SK-N-SH (cell line): ENCODE measurements around the gene ARID3A. TPM values are rescaled to one million over a fixed set of nuclear protein-coding genes. Genes with fewer than 3 reads are reported as not detected.

ENCODE experiments used
- CTCF ChIA-PET: fragments of 300-600, 350-600 bp; formaldehyde crosslinking; extraction: SDS; loops from one replicate; lab custom pipeline; 2021; lab: Yijun Ruan, JAX
- POLR2A ChIA-PET: fragments of 350-600 bp; sonication (Branson Sonifier 250); formaldehyde crosslinking; extraction: SDS; loops from one replicate; lab custom pipeline; 2020; ENCODE audit warnings: antibody characterized with exemption, inconsistent platforms; lab: Yijun Ruan, JAX
- DNase-seq: peaks from one replicate; pipeline ENCODE4 v3.0.0; 2012
- H2AFZ ChIP-seq: fragments of 200-600 bp; sonication (generic); 2 replicates; pipeline ENCODE4 v1.8.1; 2016; ENCODE audit warnings: antibody characterized with exemption, mild to moderate bottlenecking, low read depth
- H3F3A ChIP-seq: fragments of 200-600 bp; sonication (generic); replicated peaks from 2 replicates; pipeline ENCODE3; 2016; ENCODE audit warnings: antibody characterized with exemption, mild to moderate bottlenecking; ENCODE audit not compliant: insufficient read depth
- H3K27ac ChIP-seq, 2 experiments: fragments of 200-500 bp in 1 of 2; fragments of 200-600 bp in 1 of 2; sonication (Bioruptor generic) in 1 of 2; sonication (generic), shearing (Covaris generic) in 1 of 2; 2 replicates each; pipeline versions ENCODE4 v1.5.1 to v1.6.1; 2014 to 2016; ENCODE audit warnings: low read depth in 2 of 2, inconsistent platforms in 1 of 2, low read length in 1 of 2, mild to moderate bottlenecking in 1 of 2, mixed read lengths in 1 of 2
- H3K27me3 ChIP-seq: fragments of 200-600 bp; sonication (generic), shearing (Covaris generic); 2 replicates; pipeline ENCODE4 v1.6.1; 2016; ENCODE audit warnings: mixed run types; ENCODE audit not compliant: insufficient read depth
- H3K36me3 ChIP-seq, 2 experiments: fragments of 200-500 bp in 1 of 2; fragments of 200-600 bp in 1 of 2; sonication (Bioruptor generic) in 1 of 2; sonication (generic) in 1 of 2; replicated peaks in 1 of 2; 2 replicates each; pipeline versions ENCODE3 to v1.5.1; 2014 to 2016; ENCODE audit warnings: low read length in 1 of 2, mild to moderate bottlenecking in 1 of 2; ENCODE audit not compliant: insufficient read depth in 2 of 2, control insufficient read depth in 1 of 2
- H3K4me1 ChIP-seq, 2 experiments: fragments of 200-500 bp in 1 of 2; fragments of 200-600 bp in 1 of 2; sonication (Bioruptor generic) in 1 of 2; sonication (generic), shearing (Covaris generic) in 1 of 2; 2 replicates each; pipeline versions ENCODE4 v1.5.1 to v1.6.1; 2014 to 2016; ENCODE audit warnings: low read depth in 1 of 2, low read length in 1 of 2, mixed run types in 1 of 2; ENCODE audit not compliant: insufficient read depth in 2 of 2, control insufficient read depth in 1 of 2
- H3K4me2 ChIP-seq: fragments of 200-600 bp; sonication (generic), shearing (Covaris generic); 2 replicates; pipeline ENCODE4 v1.6.1; 2017; ENCODE audit warnings: mixed run types
- H3K4me3 ChIP-seq, 2 experiments: fragments of 200-500 bp in 1 of 2; fragments of 200-600 bp in 1 of 2; sonication (Bioruptor generic) in 1 of 2; sonication (generic), shearing (Covaris generic) in 1 of 2; 2 replicates each; pipeline versions ENCODE4 v1.5.1 to v1.8.1; 2014 to 2016; ENCODE audit warnings: low read depth in 2 of 2, inconsistent platforms in 1 of 2, low read length in 1 of 2, mild to moderate bottlenecking in 1 of 2, mixed read lengths in 1 of 2, moderate library complexity in 1 of 2
- H3K79me2 ChIP-seq: fragments of 200-600 bp; sonication (generic); 2 replicates; pipeline ENCODE4 v1.8.1; 2017; ENCODE audit warnings: mild to moderate bottlenecking; ENCODE audit not compliant: insufficient read depth
- H3K9ac ChIP-seq: fragments of 200-600 bp; sonication (generic); 2 replicates; pipeline ENCODE4 v1.6.1; 2017; ENCODE audit warnings: mixed run types
- H3K9me2 ChIP-seq: fragments of 200-600 bp; sonication (generic); 2 replicates; pipeline ENCODE4 v1.6.1; 2017; ENCODE audit warnings: mixed run types
- H3K9me3 ChIP-seq: fragments of 200-600 bp; sonication (generic); 2 replicates; pipeline ENCODE4 v1.6.1; 2017; ENCODE audit warnings: mixed run types, mild to moderate bottlenecking, moderate library complexity
- H4K20me1 ChIP-seq: fragments of 200-600 bp; sonication (generic); 2 replicates; pipeline ENCODE4 v1.6.1; 2017; ENCODE audit warnings: mild to moderate bottlenecking, mixed run types; ENCODE audit not compliant: insufficient read depth
- CHD2 ChIP-seq: fragments of 150-350 bp; IDR thresholded peaks from 2 replicates; pipeline ENCODE4 v1.6.1; 2018; ENCODE audit warnings: low read length; ENCODE audit not compliant: partially characterized antibody
- ELF1 ChIP-seq: IDR thresholded peaks from 2 replicates; pipeline ENCODE4 v1.4.0; 2012
- EP300 ChIP-seq, 2 experiments: IDR thresholded peaks; 2 replicates each; pipeline versions ENCODE4 v1.4.0 to v1.6.1; 2012; ENCODE audit warnings: borderline replicate concordance in 1 of 2, low read depth in 1 of 2, low read length in 1 of 2
- FOXM1 ChIP-seq: IDR thresholded peaks from 2 replicates; pipeline ENCODE4 v1.4.0; 2012; ENCODE audit warnings: low read depth, mild to moderate bottlenecking
- GABPA ChIP-seq: IDR thresholded peaks from 2 replicates; pipeline ENCODE4 v1.4.0; 2012; ENCODE audit warnings: low read depth, mild to moderate bottlenecking
- IRF3 ChIP-seq: fragments of 150-350 bp; IDR thresholded peaks from 2 replicates; pipeline ENCODE4 v1.6.1; 2016; ENCODE audit warnings: mild to moderate bottlenecking, low read depth, low read length
- JUND ChIP-seq: IDR thresholded peaks from 2 replicates; pipeline ENCODE4 v1.4.0; 2012
- PBX3 ChIP-seq: IDR thresholded peaks from 2 replicates; pipeline ENCODE4; 2012
- POLR2AphosphoS5 ChIP-seq: IDR thresholded peaks from 2 replicates; pipeline ENCODE4 v1.6.1; 2012; ENCODE audit warnings: low read depth, low read length
- RAD21 ChIP-seq: IDR thresholded peaks from 2 replicates; pipeline ENCODE4 v1.6.1; 2012; ENCODE audit warnings: mild to moderate bottlenecking, low read length
- RCOR1 ChIP-seq: fragments of 150-350 bp; IDR thresholded peaks from 2 replicates; pipeline ENCODE4 v1.6.1; 2017; ENCODE audit warnings: antibody characterized with exemption, low read length
- RFX5 ChIP-seq: IDR thresholded peaks from 2 replicates; pipeline ENCODE4 v1.6.1; 2012; ENCODE audit warnings: mild to moderate bottlenecking, improper control_type of control experiment, low read length
- SIN3A ChIP-seq: IDR thresholded peaks from 2 replicates; pipeline ENCODE4 v1.6.1; 2012; ENCODE audit warnings: low read depth, mild to moderate bottlenecking, low read length, moderate library complexity, borderline replicate concordance
- TCF12 ChIP-seq: IDR thresholded peaks from 2 replicates; pipeline ENCODE4 v1.4.0; 2012
- USF1 ChIP-seq: IDR thresholded peaks from 2 replicates; pipeline ENCODE4 v1.4.0; 2012; ENCODE audit warnings: low read depth, borderline replicate concordance
- ZBTB33 ChIP-seq: IDR thresholded peaks from 2 replicates; pipeline ENCODE4 v1.4.0; 2012; ENCODE audit warnings: low read depth, borderline replicate concordance
- WGBS: methylation state at CpG from one replicate; pipeline ENCODE4 v1.1.6; 2017; ENCODE audit warnings: low lambda C conversion rate; 5-methylcytosine and 5-hydroxymethylcytosine counted together
- polyA plus RNA-seq, 3 experiments: library from polyadenylated mRNA; depleted of rRNA; stranded (reverse); fragments of >200 nt; gene quantifications; 2 replicates each; pipeline ENCODE4 v1.2.3, GENCODE V29; 2012

The ARID3A gene
- polyA plus RNA-seq, 1 of the 3 experiments (the other 2 are of a cell fraction), result 8.6 TPM

- H3K4me2 ChIP-seq, result peak overlapping the region; percentile 97; the same call in 1 of the 2 replicates
- no peaks in the 10 kb centered on the region for H3K9me3 ChIP-seq
- no peaks in the 10 kb centered on the region for H3K9me2 ChIP-seq
- peaks cover 74% of the 10 kb centered on the region for H3K79me2 ChIP-seq
- POLR2A ChIA-PET, result no interaction called here
- H3K9ac ChIP-seq, result no peak overlapping the region
- H4K20me1 ChIP-seq, result peaks cover 71% of the 10 kb centered on the region
- no peaks in the 10 kb centered on the region for H3K27me3 ChIP-seq
- 58% methylated on average over 6 of the region's 12 CpGs for WGBS
- peaks cover 13 to 26% of the 10 kb centered on the region in 2 experiments; a peak in 1 of 4 replicates for H3K4me1 ChIP-seq
- no peak overlapping the region for H3K4me3 ChIP-seq
- H2AFZ ChIP-seq, result no peak overlapping the region
- peaks cover 2% of the 10 kb centered on the region for H3F3A ChIP-seq
- CTCF ChIA-PET, result interaction anchor here (1.6 kb wide), 1 partner anchor 153 kb away, joined by 5 read pairs; no protein-coding TSS in a partner anchor
- peaks cover 0 to 26% of the 10 kb centered on the region in 2 experiments for H3K36me3 ChIP-seq
- no peak overlapping the region for H3K27ac ChIP-seq
- no peak for DNase-seq
- TF ChIP-seq JUND, result no peak
- TF ChIP-seq RAD21, result no peak
- no peak for TF ChIP-seq IRF3
- no peak for TF ChIP-seq GABPA
- peak; percentile 42; the same call in 1 of the 2 replicates for TF ChIP-seq USF1
Measured at GRCh38 chr19:1016647-1017114, 90.8 kb downstream of the ARID3A start.

- peaks cover 71% of the 10 kb centered on the region for H4K20me1 ChIP-seq
- H3K9ac ChIP-seq, result no peak overlapping the region
Measured at GRCh38 chr19:1017115-1017905, 91.5 kb downstream of the ARID3A start.

More at GRCh38 chr19:1017115-1017905, 91.5 kb downstream of the ARID3A start:
- WGBS, result 83% methylated on average over 14 of the region's 24 CpGs
- no peaks in the 10 kb centered on the region for H3K9me3 ChIP-seq
- ChIA-PET POLR2A (no interaction called here), CTCF (interaction anchor here (1.6 kb wide), 1 partner anchor 154 kb away, joined by 5 read pairs; no protein-coding TSS in a partner anchor)
- H3K4me3 ChIP-seq, result no peak overlapping the region
- H3K4me2 ChIP-seq, result peak overlapping the region; percentile 97; the same call in 1 of the 2 replicates
- peaks cover 13 to 26% of the 10 kb centered on the region in 2 experiments; a peak in 1 of 4 replicates for H3K4me1 ChIP-seq
- no peaks in the 10 kb centered on the region for H3K27me3 ChIP-seq
- no peaks in the 10 kb centered on the region for H3K9me2 ChIP-seq
- no peak overlapping the region for H2AFZ ChIP-seq
- no peak for TF ChIP-seq ZBTB33
- TF ChIP-seq RCOR1, result no peak
- TF ChIP-seq PBX3, result no peak
- no peak for TF ChIP-seq RFX5
- TF ChIP-seq TCF12, result no peak
- no peak for TF ChIP-seq FOXM1
- TF ChIP-seq CHD2, result no peak
- no peak for TF ChIP-seq SIN3A
- TF ChIP-seq POLR2AphosphoS5, result no peak
- TF ChIP-seq EP300 (IDR thresholded peaks at IDR 0.05; ENCODE audit: borderline replicate concordance in 1 of 2, low read depth in 1 of 2, low read length in 1 of 2), result no peak
- no peak for TF ChIP-seq ELF1
- peaks cover 74% of the 10 kb centered on the region for H3K79me2 ChIP-seq
- peaks cover 0 to 20% of the 10 kb centered on the region in 2 experiments for H3K36me3 ChIP-seq
- peaks cover 8% of the 10 kb centered on the region for H3F3A ChIP-seq
- H3K27ac ChIP-seq, result no peak overlapping the region
- no peak for DNase-seq
